Thyroid gland (tissue), 4 donors: ENCODE results near the gene SLITRK2.

ENCODE experiments used
- POLR2A ChIP-seq, 2 donors: fragments of 450-650 bp; IDR thresholded peaks; one replicate each; pipeline ENCODE4 v1.6.1; 2017; ENCODE audit warnings: antibody characterized with exemption in 2 of 2, mild to moderate bottlenecking in 2 of 2, moderate library complexity in 1 of 2
- TF ChIP-seq, protein P1 (sequence below), 6 experiments: fragments of 200-600 bp in 3 of 6; fragments of 450-650 bp in 3 of 6; sonication (generic) in 3 of 6; IDR thresholded peaks; one replicate each; pipeline ENCODE4 v1.5.1; 2016 to 2019; ENCODE audit warnings: antibody characterized with exemption in 6 of 6, mild to moderate bottlenecking in 2 of 6, inconsistent platforms in 1 of 6, moderate library complexity in 1 of 6

DNA sequence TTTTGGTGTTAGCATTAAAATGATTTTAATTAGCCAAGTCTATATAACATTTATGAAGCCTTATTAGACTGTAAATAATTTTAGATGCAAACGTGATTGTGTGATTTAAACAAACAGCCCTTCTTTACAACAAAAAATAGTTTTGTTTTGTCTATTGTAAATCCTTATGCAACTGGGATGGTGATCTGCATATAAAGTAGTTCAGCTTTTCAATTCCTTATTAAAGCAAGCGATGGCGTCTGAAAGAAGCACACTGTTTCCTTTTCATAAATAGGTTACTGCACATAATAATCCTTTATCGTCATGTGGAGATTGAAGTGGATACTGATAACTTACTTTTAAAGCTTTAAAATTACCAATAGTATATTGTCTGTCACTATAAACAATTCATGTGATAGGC lies 8.8 kb downstream of the SLITRK2 start:
- TF ChIP-seq, protein P1, sequence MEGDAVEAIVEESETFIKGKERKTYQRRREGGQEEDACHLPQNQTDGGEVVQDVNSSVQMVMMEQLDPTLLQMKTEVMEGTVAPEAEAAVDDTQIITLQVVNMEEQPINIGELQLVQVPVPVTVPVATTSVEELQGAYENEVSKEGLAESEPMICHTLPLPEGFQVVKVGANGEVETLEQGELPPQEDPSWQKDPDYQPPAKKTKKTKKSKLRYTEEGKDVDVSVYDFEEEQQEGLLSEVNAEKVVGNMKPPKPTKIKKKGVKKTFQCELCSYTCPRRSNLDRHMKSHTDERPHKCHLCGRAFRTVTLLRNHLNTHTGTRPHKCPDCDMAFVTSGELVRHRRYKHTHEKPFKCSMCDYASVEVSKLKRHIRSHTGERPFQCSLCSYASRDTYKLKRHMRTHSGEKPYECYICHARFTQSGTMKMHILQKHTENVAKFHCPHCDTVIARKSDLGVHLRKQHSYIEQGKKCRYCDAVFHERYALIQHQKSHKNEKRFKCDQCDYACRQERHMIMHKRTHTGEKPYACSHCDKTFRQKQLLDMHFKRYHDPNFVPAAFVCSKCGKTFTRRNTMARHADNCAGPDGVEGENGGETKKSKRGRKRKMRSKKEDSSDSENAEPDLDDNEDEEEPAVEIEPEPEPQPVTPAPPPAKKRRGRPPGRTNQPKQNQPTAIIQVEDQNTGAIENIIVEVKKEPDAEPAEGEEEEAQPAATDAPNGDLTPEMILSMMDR (IDR thresholded peaks at IDR 0.05): no peak
- TF ChIP-seq POLR2A (IDR thresholded peaks at IDR 0.05): no peak
